Glutamatergic neuron (in vitro differentiated cells): ENCODE data around the gene ARHGAP45. TPM values are rescaled to one million over a fixed set of nuclear protein-coding genes. Genes with fewer than 3 reads are reported as not detected.

Experiments used
- DNase-seq: peaks from one replicate; pipeline ENCODE4 v3.0.0; 2022
- H3K27ac Mint-ChIP-seq: one replicate; pipeline ENCODE4 v1.8.0; 2020; ENCODE audit warnings: mild to moderate bottlenecking, mixed read lengths, inconsistent platforms; ENCODE audit not compliant: unreplicated experiment
- H3K27me3 Mint-ChIP-seq: one replicate; pipeline ENCODE4 v1.8.0; 2020; ENCODE audit warnings: mild to moderate bottlenecking, moderate library complexity, mixed read lengths, inconsistent platforms; ENCODE audit not compliant: unreplicated experiment
- H3K36me3 Mint-ChIP-seq: one replicate; pipeline ENCODE4 v1.8.0; 2020; ENCODE audit warnings: mild to moderate bottlenecking, mixed read lengths, inconsistent platforms; ENCODE audit not compliant: unreplicated experiment
- H3K4me1 Mint-ChIP-seq: one replicate; pipeline ENCODE4 v1.8.0; 2020; ENCODE audit warnings: mild to moderate bottlenecking, low read depth, mixed read lengths, inconsistent platforms; ENCODE audit not compliant: unreplicated experiment
- H3K4me3 Mint-ChIP-seq: one replicate; pipeline ENCODE4 v1.8.0; 2020; ENCODE audit warnings: mild to moderate bottlenecking, mixed read lengths, inconsistent platforms; ENCODE audit not compliant: unreplicated experiment
- H3K9me3 Mint-ChIP-seq: one replicate; pipeline ENCODE4 v1.8.0; 2020; ENCODE audit warnings: mild to moderate bottlenecking, moderate library complexity, mixed read lengths, inconsistent platforms; ENCODE audit not compliant: unreplicated experiment
- CTCF ChIP-seq: fragments of 200-600 bp; sonication (generic); IDR thresholded peaks from one replicate; pipeline ENCODE4 v1.5.0; 2021; ENCODE audit not compliant: partially characterized antibody, unreplicated experiment
- total RNA-seq: library from RNA; stranded (reverse); fragmentation: NEBNext Ultra II Directional; extraction: Animal tissue kit (Norgen Biotek cat#: 25700); gene quantifications from one replicate; pipeline ENCODE4 v1.2.1, GENCODE V29; 2021; ENCODE audit not compliant: unreplicated experiment

The ARHGAP45 gene
- total RNA-seq, 1 donor from 2014 or later, result 1.7 TPM

- peaks cover 4% of the 10 kb centered on the region for H3K36me3 Mint-ChIP-seq
- no peaks in the 10 kb centered on the region for H3K9me3 Mint-ChIP-seq
- no peak for DNase-seq
- TF ChIP-seq CTCF, result no peak
- H3K27ac Mint-ChIP-seq, result no peak overlapping the region
- peaks cover 1% of the 10 kb centered on the region for H3K4me1 Mint-ChIP-seq
- H3K4me3 Mint-ChIP-seq, result no peak overlapping the region
- H3K27me3 Mint-ChIP-seq, result peaks cover 9% of the 10 kb centered on the region
These were observed 3.6 kb downstream of the ARHGAP45 start for GRCh38 chr19:1070576-1070930.

- peaks cover 11% of the 10 kb centered on the region for H3K27me3 Mint-ChIP-seq
These were observed 4.2 kb downstream of the ARHGAP45 start for GRCh38 chr19:1070931-1071791.

GRCh38 chr19:1072371-1073015 is 5.5 kb downstream of the ARHGAP45 start:
- H3K4me3 Mint-ChIP-seq, result no peak overlapping the region
- peaks cover 11% of the 10 kb centered on the region for H3K27me3 Mint-ChIP-seq
- H3K27ac Mint-ChIP-seq, result no peak overlapping the region
- H3K36me3 Mint-ChIP-seq, result peaks cover 4% of the 10 kb centered on the region
- peaks cover 1% of the 10 kb centered on the region for H3K4me1 Mint-ChIP-seq
- TF ChIP-seq CTCF, result no peak
- DNase-seq, result no peak
- H3K9me3 Mint-ChIP-seq, result no peaks in the 10 kb centered on the region

More at GRCh38 chr19:1070931-1071791, 4.2 kb downstream of the ARHGAP45 start:
- TF ChIP-seq CTCF, result no peak
- H3K9me3 Mint-ChIP-seq, result no peaks in the 10 kb centered on the region
- peak overlapping the region; percentile 38 for H3K27ac Mint-ChIP-seq
- peaks cover 4% of the 10 kb centered on the region for H3K36me3 Mint-ChIP-seq
- DNase-seq, result no peak
- peak overlapping the region; percentile 74 for H3K4me3 Mint-ChIP-seq
- H3K4me1 Mint-ChIP-seq, result peaks cover 1% of the 10 kb centered on the region

- H3K36me3 Mint-ChIP-seq, result peaks cover 4% of the 10 kb centered on the region
- H3K9me3 Mint-ChIP-seq, result no peaks in the 10 kb centered on the region
- DNase-seq, result no peak
- peaks cover 11% of the 10 kb centered on the region for H3K27me3 Mint-ChIP-seq
- no peak overlapping the region for H3K4me3 Mint-ChIP-seq
- peaks cover 1% of the 10 kb centered on the region for H3K4me1 Mint-ChIP-seq
- TF ChIP-seq CTCF, result no peak
- H3K27ac Mint-ChIP-seq, result no peak overlapping the region
These were observed 6.3 kb downstream of the ARHGAP45 start for GRCh38 chr19:1073063-1073955.
